IMR-90 (cell line): ENCODE data around the gene PCK2. TPM values are rescaled to one million over a fixed set of nuclear protein-coding genes. Genes with fewer than 3 reads are reported as not detected.

Experiments used
- ATAC-seq: fragments of 200-7000 bp; cut with Tn5 transposase; 2 replicates; pipeline ENCODE4 v1.9.1; 2020; ENCODE audit warnings: low read depth, mild to moderate bottlenecking, moderate library complexity
- BruUV-seq: library from RNA; stranded (reverse); fragments of 400-500 nt; replicated peaks from 2 replicates; lab custom pipeline; 2021; lab: Mats Ljungman, UMichigan
- CTCF ChIA-PET: fragments of 300-600 bp; formaldehyde crosslinking; extraction: SDS; loops from one replicate; lab custom pipeline; 2021; ENCODE audit warnings: antibody characterized with exemption; lab: Yijun Ruan, JAX
- POLR2A ChIA-PET: fragments of 300-600 bp; sonication (Branson Sonifier 250); formaldehyde crosslinking; loops from one replicate; lab custom pipeline; 2022; ENCODE audit warnings: antibody characterized with exemption; ENCODE audit not compliant: unreplicated experiment; lab: Charles Lee
- DNase-seq: peaks from one replicate; pipeline ENCODE4 v3.0.0; 2013
- H2AFZ ChIP-seq: replicated peaks from 2 replicates; pipeline ENCODE3; 2013; ENCODE audit warnings: low read length, mild to moderate bottlenecking; ENCODE audit not compliant: poor library complexity
- H2AK5ac ChIP-seq: 2 replicates; pipeline ENCODE4 v1.6.1; 2013; ENCODE audit warnings: low read depth, low read length, inconsistent platforms
- H2AK9ac ChIP-seq: replicated peaks from 2 replicates; pipeline ENCODE3; 2013; ENCODE audit warnings: mild to moderate bottlenecking, low read depth, low read length, moderate library complexity; ENCODE audit not compliant: poor library complexity
- H2BK120ac ChIP-seq: 2 replicates; pipeline ENCODE4 v1.6.1; 2013; ENCODE audit warnings: low read depth, low read length, inconsistent platforms
- H2BK15ac ChIP-seq: 3 replicates; pipeline ENCODE4 v1.6.1; 2013; ENCODE audit warnings: low read depth, low read length, inconsistent platforms
- H2BK20ac ChIP-seq: 2 replicates; pipeline ENCODE4 v1.6.1; 2013; ENCODE audit warnings: low read depth, mild to moderate bottlenecking, inconsistent platforms, low read length, moderate library complexity
- H2BK5ac ChIP-seq: 2 replicates; pipeline ENCODE4 v1.6.1; 2013; ENCODE audit warnings: mild to moderate bottlenecking, low read depth, low read length, inconsistent platforms; ENCODE audit not compliant: poor library complexity, severe bottlenecking
- H3K14ac ChIP-seq: replicated peaks from 2 replicates; pipeline ENCODE4 v1.6.1; 2013; ENCODE audit warnings: low read depth, low read length, inconsistent platforms
- H3K18ac ChIP-seq: 2 replicates; pipeline ENCODE4 v1.6.1; 2013; ENCODE audit warnings: low read depth, low read length, control low read depth
- H3K23ac ChIP-seq: 2 replicates; pipeline ENCODE4 v1.6.1; 2013; ENCODE audit warnings: low read depth, low read length, inconsistent platforms
- H3K27ac ChIP-seq: 2 replicates; pipeline ENCODE4 v1.5.1; 2013; ENCODE audit warnings: mild to moderate bottlenecking, control low read depth, low read length; ENCODE audit not compliant: insufficient read depth
- H3K27me3 ChIP-seq: 2 replicates; pipeline ENCODE4 v1.6.1; 2013; ENCODE audit warnings: low read length; ENCODE audit not compliant: control insufficient read depth, insufficient read depth
- H3K36me3 ChIP-seq: 2 replicates; pipeline ENCODE4 v1.6.1; 2013; ENCODE audit warnings: low read length, mixed read lengths; ENCODE audit not compliant: control insufficient read depth, insufficient read depth
- H3K4ac ChIP-seq: 2 replicates; pipeline ENCODE4 v1.6.1; 2013; ENCODE audit warnings: low read depth, low read length, inconsistent platforms
- H3K4me1 ChIP-seq: 2 replicates; pipeline ENCODE4 v1.6.1; 2013; ENCODE audit warnings: low read length, mixed read lengths; ENCODE audit not compliant: control insufficient read depth, insufficient read depth
- H3K4me2 ChIP-seq: 2 replicates; pipeline ENCODE4 v1.6.1; 2013; ENCODE audit warnings: low read depth, mild to moderate bottlenecking, control low read depth, low read length, moderate library complexity
- H3K4me3 ChIP-seq: 2 replicates; pipeline ENCODE4 v1.5.1; 2013; ENCODE audit warnings: low read depth, mild to moderate bottlenecking, control low read depth, low read length, moderate library complexity; ENCODE audit not compliant: insufficient read depth
- H3K56ac ChIP-seq: 2 replicates; pipeline ENCODE4 v1.6.1; 2013; ENCODE audit warnings: low read length, inconsistent platforms; ENCODE audit not compliant: insufficient read depth; ENCODE audit errors: extremely low read depth
- H3K79me1 ChIP-seq, 2 experiments: 2 replicates each; pipeline ENCODE4 v1.6.1; 2013; ENCODE audit warnings: low read length in 2 of 2, inconsistent platforms in 1 of 2, low read depth in 1 of 2
- H3K9ac ChIP-seq: 2 replicates; pipeline ENCODE4 v1.6.1; 2013; ENCODE audit warnings: low read depth, low read length, control low read depth
- H3K9me1 ChIP-seq: 2 replicates; pipeline ENCODE4 v1.6.1; 2013; ENCODE audit warnings: low read length, inconsistent platforms; ENCODE audit not compliant: insufficient read depth
- H3K9me3 ChIP-seq: 2 replicates; pipeline ENCODE4 v1.6.1; 2013; ENCODE audit warnings: low read length; ENCODE audit not compliant: control insufficient read depth, insufficient read depth
- H4K20me1 ChIP-seq: 2 replicates; pipeline ENCODE4 v1.6.1; 2013; ENCODE audit warnings: low read length, inconsistent platforms; ENCODE audit not compliant: insufficient read depth
- H4K5ac ChIP-seq: 2 replicates; pipeline ENCODE4 v1.6.1; 2013; ENCODE audit warnings: mild to moderate bottlenecking, low read depth, low read length, control low read depth
- H4K8ac ChIP-seq, 2 experiments: 2 replicates each; pipeline ENCODE4 v1.6.1; 2013; ENCODE audit warnings: low read depth in 2 of 2, low read length in 2 of 2, control low read depth in 1 of 2, inconsistent platforms in 1 of 2
- H4K91ac ChIP-seq: 2 replicates; pipeline ENCODE4 v1.6.1; 2013; ENCODE audit warnings: low read depth, low read length, inconsistent platforms; ENCODE audit not compliant: insufficient read depth
- MAZ ChIP-seq: IDR thresholded peaks from 2 replicates; pipeline ENCODE4 v1.6.1; 2012; ENCODE audit warnings: low read depth, mild to moderate bottlenecking, low read length, improper control_type of control experiment, moderate library complexity, borderline replicate concordance
- POLR2A ChIP-seq: IDR thresholded peaks from 2 replicates; pipeline ENCODE4 v1.6.1; 2012; ENCODE audit warnings: mild to moderate bottlenecking, low read depth, low read length
- WGBS, 2 experiments: methylation state at CpG; one replicate each; pipeline versions ENCODE4 v1.1.5 to v1.1.7; 2013; ENCODE audit warnings: missing lambda C conversion rate in 2 of 2; ENCODE audit not compliant: insufficient read length in 1 of 2; ENCODE audit errors: extremely low coverage in 2 of 2; 5-methylcytosine and 5-hydroxymethylcytosine counted together
- dilution Hi-C: fragments of 300-500 bp; cut with HindIII; formaldehyde crosslinking; loops from one replicate; pipeline ENCODE4 v1.14.3; 2018; ENCODE audit warnings: low sequenced_read_pairs; ENCODE audit not compliant: unreplicated experiment
- in situ Hi-C: fragments of 300-500 bp; cut with MboI; formaldehyde crosslinking; loops from 3 replicates; pipeline ENCODE4 v1.14.3; 2019; ENCODE audit warnings: low sequenced_read_pairs, inconsistent platforms, mixed read lengths
- intact Hi-C: fragments of 100-400 bp; cut with micrococcal nuclease; formaldehyde crosslinking; loops from 2 replicates; pipeline ENCODE4 v1.10.0; 2022
- polyA plus RNA-seq, 3 experiments: library from polyadenylated mRNA; depleted of rRNA; stranded (reverse); fragments of >200 nt; gene quantifications; 2 replicates each; pipeline ENCODE4 v1.2.3, GENCODE V29; 2012; ENCODE audit warnings: low replicate concordance in 1 of 3
- total RNA-seq: library from RNA; depleted of rRNA; stranded (reverse); fragments of >200 nt; gene quantifications from 2 replicates; pipeline ENCODE4 v1.2.3, GENCODE V29; 2012
- TF ChIP-seq, protein P1 (sequence below): fragments of 150-350 bp; IDR thresholded peaks from 2 replicates; pipeline ENCODE4 v1.6.1; 2016; ENCODE audit warnings: low read depth, mild to moderate bottlenecking, low read length, moderate library complexity, borderline replicate concordance

The PCK2 gene
- total and polyA plus RNA-seq, 2 of the 4 experiments (the other 2 are of a cell fraction): 13.4 to 29.4 TPM

DNA sequence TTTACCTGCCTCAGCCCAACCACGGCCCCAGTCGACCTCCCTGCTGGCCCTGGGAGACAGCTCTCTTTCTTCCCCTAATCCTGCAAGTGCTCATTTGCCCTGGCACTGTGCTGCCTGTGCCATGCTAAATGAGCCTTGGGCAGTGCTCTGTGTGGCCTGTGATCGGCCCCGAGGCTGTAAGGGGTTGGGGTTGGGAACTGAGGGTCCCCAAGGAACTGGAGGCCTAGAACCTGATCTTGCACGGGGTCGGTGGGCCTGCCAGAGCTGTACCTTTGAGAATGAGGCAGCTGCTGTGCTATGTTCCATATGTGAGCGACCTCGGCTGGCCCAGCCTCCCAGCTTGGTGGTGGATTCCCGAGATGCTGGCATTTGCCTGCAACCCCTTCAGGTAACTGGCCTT lies 56.0 kb downstream of the PCK2 start:
- dilution Hi-C loops: no loop called here
- Histone ChIP-seq H3K14ac (no peak overlapping the region), H3K27me3 (no peaks in the 10 kb centered on the region), H4K20me1 (peaks cover 10% of the 10 kb centered on the region), H3K4me2 (no peak overlapping the region), H4K5ac (no peak overlapping the region), H2BK120ac (no peak overlapping the region), H3K79me1 (peaks cover 26 to 50% of the 10 kb centered on the region in 2 experiments), H4K8ac (no peak overlapping the region), H2BK5ac (no peak overlapping the region), H2AK5ac (no peak overlapping the region), H3K9ac (no peak overlapping the region), H3K36me3 (peaks cover 43% of the 10 kb centered on the region), H3K27ac (no peak overlapping the region), H3K4ac (no peak overlapping the region), H2AK9ac (no peak overlapping the region), H2BK20ac (no peak overlapping the region), H3K9me3 (no peaks in the 10 kb centered on the region), H2AFZ (no peak overlapping the region), H3K56ac (no peak overlapping the region), H3K9me1 (peaks cover 3% of the 10 kb centered on the region; the same call in 1 of the 2 replicates), H3K23ac (no peak overlapping the region), H4K91ac (no peak overlapping the region), H2BK15ac (no peak overlapping the region), H3K4me3 (no peak overlapping the region), H3K4me1 (peaks cover 9% of the 10 kb centered on the region), H3K18ac (no peak overlapping the region)
- TF ChIP-seq POLR2A (no peak), MAZ (no peak)
- TF ChIP-seq, protein P1, sequence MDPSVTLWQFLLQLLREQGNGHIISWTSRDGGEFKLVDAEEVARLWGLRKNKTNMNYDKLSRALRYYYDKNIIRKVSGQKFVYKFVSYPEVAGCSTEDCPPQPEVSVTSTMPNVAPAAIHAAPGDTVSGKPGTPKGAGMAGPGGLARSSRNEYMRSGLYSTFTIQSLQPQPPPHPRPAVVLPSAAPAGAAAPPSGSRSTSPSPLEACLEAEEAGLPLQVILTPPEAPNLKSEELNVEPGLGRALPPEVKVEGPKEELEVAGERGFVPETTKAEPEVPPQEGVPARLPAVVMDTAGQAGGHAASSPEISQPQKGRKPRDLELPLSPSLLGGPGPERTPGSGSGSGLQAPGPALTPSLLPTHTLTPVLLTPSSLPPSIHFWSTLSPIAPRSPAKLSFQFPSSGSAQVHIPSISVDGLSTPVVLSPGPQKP: no peak
- CTCF ChIA-PET: interaction anchor here (0.5 to 4.3 kb wide), 2 partner anchors 10 to 11 kb away, joined by 3 to 14 read pairs; partner anchors contain the start of gene IRF9
- DNase-seq (no peak), ATAC-seq (no peak)
- intact Hi-C loops: no loop called here
- 88% methylated on average over 6 of the region's 9 CpGs; no CpG with 5 or more reads in 1 of the 2 experiments for WGBS, 2 experiments
- in situ Hi-C loops: no loop called here
- POLR2A ChIA-PET: interaction anchor here (0.7 kb wide), 1 partner anchor 11 kb away, joined by 3 read pairs; the partner anchor contains the start of gene IRF9
- BruUV-seq: no TSS peak
